HepG2 (cell line): Measurements from ENCODE around the gene TRIM2. TPM values are rescaled to one million over a fixed set of nuclear protein-coding genes. Genes with fewer than 3 reads are reported as not detected.

Experiments
- ATAC-seq: fragments of 200-7000 bp; cut with Tn5 transposase; 3 replicates; pipeline ENCODE4 v1.9.1; 2020; ENCODE audit warnings: mild to moderate bottlenecking, moderate library complexity
- BruUV-seq: library from RNA; stranded (reverse); fragments of 400-500 nt; replicated peaks from 2 replicates; lab custom pipeline; 2021; lab: Mats Ljungman, UMichigan
- CTCF ChIA-PET: fragments of 300-600 bp; formaldehyde crosslinking; extraction: SDS; loops from one replicate; lab custom pipeline; 2021; ENCODE audit warnings: low total read pairs, inconsistent platforms, low intra/inter-chr PET ratio; lab: Yijun Ruan, JAX
- POLR2A ChIA-PET: fragments of 350-600 bp; sonication (Branson Sonifier 250); formaldehyde crosslinking; loops from one replicate; lab custom pipeline; 2020; ENCODE audit warnings: antibody characterized with exemption, inconsistent platforms; lab: Yijun Ruan, JAX
- DNase-seq: peaks from one replicate; pipeline ENCODE4 v3.0.0-alpha.2; 2015; ENCODE audit warnings: low spot score
- FAIRE-seq: peaks from 3 replicates; lab custom pipeline; 2011; peaks lifted over from hg19 to GRCh38; lab: Jason Lieb, UNC
- H2AFZ ChIP-seq: one replicate; pipeline ENCODE4 v1.6.1; 2011; ENCODE audit warnings: low read length, inconsistent platforms
- H3K27ac ChIP-seq: fragments of 300-600 bp; 3 replicates; pipeline ENCODE4 v1.8.0; 2011; ENCODE audit warnings: mixed run types, mild to moderate bottlenecking, mixed read lengths, low read length, inconsistent platforms; ENCODE audit not compliant: insufficient read depth; ENCODE audit errors: extremely low read length
- H3K27me3 ChIP-seq, 2 experiments: fragments of 200-600 bp in 1 of 2; 2 replicates in 1 of 2; 3 replicates in 1 of 2; pipeline versions ENCODE4 v1.6.0 to v1.8.0; 2011; ENCODE audit warnings: low read length in 2 of 2, mild to moderate bottlenecking in 2 of 2, moderate library complexity in 2 of 2, inconsistent platforms in 1 of 2; ENCODE audit not compliant: insufficient read depth in 2 of 2, control insufficient read depth in 1 of 2
- H3K36me3 ChIP-seq, 2 experiments: fragments of 200-600 bp in 1 of 2; replicated peaks in 1 of 2; 2 replicates in 1 of 2; 3 replicates in 1 of 2; pipeline versions ENCODE4 v1.5.1 to v1.8.0; 2011; ENCODE audit warnings: low read length in 2 of 2, inconsistent platforms in 1 of 2; ENCODE audit not compliant: insufficient read depth in 2 of 2, control insufficient read depth in 1 of 2
- H3K4me1 ChIP-seq: 2 replicates; pipeline ENCODE4 v1.5.1; 2012; ENCODE audit warnings: low read length, inconsistent platforms; ENCODE audit not compliant: insufficient read depth
- H3K4me2 ChIP-seq: 2 replicates; pipeline ENCODE4 v1.6.0; 2011; ENCODE audit warnings: low read depth, low read length, inconsistent platforms
- H3K4me3 ChIP-seq, 3 experiments: fragments of 200-600 bp in 1 of 3; sonication (generic), shearing (Covaris generic) in 1 of 3; replicated peaks in 1 of 3; 2 replicates each; pipeline ENCODE4 v1.5.1; 2011 to 2016; ENCODE audit warnings: low read length in 3 of 3, inconsistent platforms in 2 of 3, low read depth in 2 of 3, mild to moderate bottlenecking in 2 of 3, control low read depth in 1 of 3, mixed read lengths in 1 of 3; ENCODE audit not compliant: insufficient read depth in 1 of 3
- H3K79me2 ChIP-seq: one replicate; pipeline ENCODE4 v1.6.1; 2011; ENCODE audit warnings: low read length, inconsistent platforms; ENCODE audit not compliant: insufficient read depth
- H3K9ac ChIP-seq: 2 replicates; pipeline ENCODE4 v1.6.0; 2011; ENCODE audit warnings: mild to moderate bottlenecking, low read depth, low read length, inconsistent platforms; ENCODE audit not compliant: insufficient read depth
- H3K9me3 ChIP-seq: 2 replicates; pipeline ENCODE4 v1.5.1; 2012; ENCODE audit warnings: mild to moderate bottlenecking, low read length
- H4K20me1 ChIP-seq: 2 replicates; pipeline ENCODE4 v1.6.0; 2011; ENCODE audit warnings: inconsistent platforms, mild to moderate bottlenecking, low read length, moderate library complexity; ENCODE audit not compliant: insufficient read depth
- CHCHD3 ChIP-seq: sonication (generic); formaldehyde crosslinking; IDR thresholded peaks from 2 replicates; pipeline ENCODE4 v1.8.0; 2022; ENCODE audit warnings: mild to moderate bottlenecking, missing genetic modification reagents, moderate library complexity
- MBD4 ChIP-seq: IDR thresholded peaks from 2 replicates; pipeline ENCODE4 v1.6.1; 2012; ENCODE audit warnings: low read length, inconsistent platforms, borderline replicate concordance
- MTA1 ChIP-seq: sonication (generic); formaldehyde crosslinking; IDR thresholded peaks from 2 replicates; pipeline ENCODE4 v1.4.0; 2020; ENCODE audit warnings: missing genetic modification reagents, mild to moderate bottlenecking, borderline replicate concordance
- NCOR1 ChIP-seq: fragments of 200-600 bp; sonication (generic); IDR thresholded peaks from 2 replicates; pipeline ENCODE4 v1.7.0; 2017; ENCODE audit warnings: antibody characterized with exemption, low read length, borderline replicate concordance
- NFYC ChIP-seq: IDR thresholded peaks from 2 replicates; pipeline ENCODE4 v1.6.1; 2016; ENCODE audit warnings: missing genetic modification reagents, missing compliant biosample characterization
- NR2F1 ChIP-seq, 2 experiments: fragments of 450-650 bp in 1 of 2; formaldehyde crosslinking in 1 of 2; IDR thresholded peaks; 2 replicates each; pipeline versions ENCODE4 v1.5.0 to v1.6.1; 2016 to 2020; ENCODE audit warnings: mild to moderate bottlenecking in 1 of 2, missing compliant biosample characterization in 1 of 2, missing genetic modification reagents in 1 of 2, moderate library complexity in 1 of 2
- NR2F2 ChIP-seq: IDR thresholded peaks from 2 replicates; pipeline ENCODE4 v1.6.1; 2012; ENCODE audit warnings: low read depth, inconsistent platforms, borderline replicate concordance
- PHF21A ChIP-seq: sonication (generic); formaldehyde crosslinking; IDR thresholded peaks from 2 replicates; pipeline ENCODE4 v1.5.0; 2020; ENCODE audit warnings: mild to moderate bottlenecking, missing genetic modification reagents
- ZNF569 ChIP-seq: sonication (generic); formaldehyde crosslinking; IDR thresholded peaks from 2 replicates; pipeline ENCODE4 v1.5.0; 2020; ENCODE audit warnings: mild to moderate bottlenecking, missing genetic modification reagents, moderate library complexity, borderline replicate concordance
- WGBS: methylation state at CpG from one replicate; pipeline ENCODE4 v1.1.6; 2017; ENCODE audit warnings: low lambda C conversion rate; 5-methylcytosine and 5-hydroxymethylcytosine counted together
- in situ Hi-C: cut with HindIII; loops from 2 replicates; pipeline ENCODE4 v1.10.0; 2017; ENCODE audit warnings: low pct_unique_long_range_greater_than_20kb; ENCODE audit not compliant: extremely low pct_ligation_motif_present
- intact Hi-C: fragments of 100-400 bp; cut with micrococcal nuclease; formaldehyde crosslinking; loops from one replicate; pipeline ENCODE4 v1.10.0; 2022; ENCODE audit not compliant: unreplicated experiment
- polyA plus RNA-seq, 8 experiments: library from polyadenylated mRNA; depleted of rRNA in 3 of 8; stranded (reverse) in 7 of 8; unstranded in 1 of 8; fragments of >200 nt; fragmentation: Illumina TruSeq in 4 of 8; extraction: Trizol in 4 of 8; gene quantifications; 2 replicates each; pipeline versions ENCODE4 v1.2.1 to v1.2.3, GENCODE V29; 2011 to 2016; ENCODE audit warnings: low read depth in 4 of 8, missing spikeins in 1 of 8, mixed read lengths in 1 of 8; ENCODE audit not compliant: insufficient read depth in 1 of 8
- total RNA-seq, 5 experiments: library from RNA; depleted of rRNA; stranded (reverse); fragments of >200 nt; fragmentation: Illumina TruSeq; extraction: Trizol; gene quantifications; 2 replicates each; pipeline ENCODE4 v1.2.3, GENCODE V29; 2016; ENCODE audit warnings: low read depth in 1 of 5
- TF ChIP-seq, protein P1 (sequence below): sonication (generic); formaldehyde crosslinking; IDR thresholded peaks from 2 replicates; pipeline ENCODE4 v1.4.0; 2020; ENCODE audit warnings: missing genetic modification reagents
- TF ChIP-seq, protein P2 (sequence below): sonication (generic); formaldehyde crosslinking; conservative IDR thresholded peaks from 2 replicates; pipeline ENCODE4 v1.8.0; 2022; ENCODE audit warnings: missing genetic modification reagents
- TF ChIP-seq, protein P3 (sequence below): sonication (generic); formaldehyde crosslinking; IDR thresholded peaks from 2 replicates; pipeline ENCODE4 v1.4.0; 2020; ENCODE audit warnings: missing genetic modification reagents
- TF ChIP-seq, protein P4 (sequence below): sonication (generic); formaldehyde crosslinking; IDR thresholded peaks from 2 replicates; pipeline ENCODE4 v1.4.0; 2020; ENCODE audit warnings: mild to moderate bottlenecking, missing genetic modification reagents

The TRIM2 gene
- total and polyA plus RNA-seq, 2 of the 13 experiments (the other 11 are each of a cell fraction or from before 2014, with no cell fraction given), result 2.1 to 4.2 TPM

DNA sequence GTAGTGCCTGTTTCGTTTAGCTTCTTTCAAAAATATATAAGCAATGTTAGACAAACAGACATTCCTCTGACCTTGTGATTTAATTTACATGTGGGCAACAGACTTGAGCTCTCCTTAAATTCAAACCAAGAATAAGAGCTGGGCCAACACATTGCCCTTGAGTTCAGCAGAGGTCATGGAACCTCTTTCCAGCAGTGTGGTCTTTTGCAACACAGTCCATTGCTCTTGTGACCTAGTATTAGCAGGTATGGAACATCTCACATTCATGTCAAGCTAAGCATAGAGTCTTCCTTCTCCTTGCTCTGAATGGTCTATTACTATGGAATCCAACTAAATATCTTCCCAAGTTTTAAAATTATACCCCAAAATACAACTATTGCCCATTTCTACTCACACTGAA is 106.5 kb downstream of the TRIM2 start:
- POLR2A ChIA-PET, result no interaction called here
- in situ Hi-C loops, result no loop called here
- Histone ChIP-seq H3K79me2 (no peaks in the 10 kb centered on the region), H2AFZ (no peak overlapping the region), H3K9ac (no peak overlapping the region), H3K27me3 (no peaks in the 10 kb centered on the region), H3K4me1 (no peaks in the 10 kb centered on the region), H3K4me2 (no peak overlapping the region)
- no TSS peak for BruUV-seq
- no peak for FAIRE-seq
- TF ChIP-seq, protein P1, sequence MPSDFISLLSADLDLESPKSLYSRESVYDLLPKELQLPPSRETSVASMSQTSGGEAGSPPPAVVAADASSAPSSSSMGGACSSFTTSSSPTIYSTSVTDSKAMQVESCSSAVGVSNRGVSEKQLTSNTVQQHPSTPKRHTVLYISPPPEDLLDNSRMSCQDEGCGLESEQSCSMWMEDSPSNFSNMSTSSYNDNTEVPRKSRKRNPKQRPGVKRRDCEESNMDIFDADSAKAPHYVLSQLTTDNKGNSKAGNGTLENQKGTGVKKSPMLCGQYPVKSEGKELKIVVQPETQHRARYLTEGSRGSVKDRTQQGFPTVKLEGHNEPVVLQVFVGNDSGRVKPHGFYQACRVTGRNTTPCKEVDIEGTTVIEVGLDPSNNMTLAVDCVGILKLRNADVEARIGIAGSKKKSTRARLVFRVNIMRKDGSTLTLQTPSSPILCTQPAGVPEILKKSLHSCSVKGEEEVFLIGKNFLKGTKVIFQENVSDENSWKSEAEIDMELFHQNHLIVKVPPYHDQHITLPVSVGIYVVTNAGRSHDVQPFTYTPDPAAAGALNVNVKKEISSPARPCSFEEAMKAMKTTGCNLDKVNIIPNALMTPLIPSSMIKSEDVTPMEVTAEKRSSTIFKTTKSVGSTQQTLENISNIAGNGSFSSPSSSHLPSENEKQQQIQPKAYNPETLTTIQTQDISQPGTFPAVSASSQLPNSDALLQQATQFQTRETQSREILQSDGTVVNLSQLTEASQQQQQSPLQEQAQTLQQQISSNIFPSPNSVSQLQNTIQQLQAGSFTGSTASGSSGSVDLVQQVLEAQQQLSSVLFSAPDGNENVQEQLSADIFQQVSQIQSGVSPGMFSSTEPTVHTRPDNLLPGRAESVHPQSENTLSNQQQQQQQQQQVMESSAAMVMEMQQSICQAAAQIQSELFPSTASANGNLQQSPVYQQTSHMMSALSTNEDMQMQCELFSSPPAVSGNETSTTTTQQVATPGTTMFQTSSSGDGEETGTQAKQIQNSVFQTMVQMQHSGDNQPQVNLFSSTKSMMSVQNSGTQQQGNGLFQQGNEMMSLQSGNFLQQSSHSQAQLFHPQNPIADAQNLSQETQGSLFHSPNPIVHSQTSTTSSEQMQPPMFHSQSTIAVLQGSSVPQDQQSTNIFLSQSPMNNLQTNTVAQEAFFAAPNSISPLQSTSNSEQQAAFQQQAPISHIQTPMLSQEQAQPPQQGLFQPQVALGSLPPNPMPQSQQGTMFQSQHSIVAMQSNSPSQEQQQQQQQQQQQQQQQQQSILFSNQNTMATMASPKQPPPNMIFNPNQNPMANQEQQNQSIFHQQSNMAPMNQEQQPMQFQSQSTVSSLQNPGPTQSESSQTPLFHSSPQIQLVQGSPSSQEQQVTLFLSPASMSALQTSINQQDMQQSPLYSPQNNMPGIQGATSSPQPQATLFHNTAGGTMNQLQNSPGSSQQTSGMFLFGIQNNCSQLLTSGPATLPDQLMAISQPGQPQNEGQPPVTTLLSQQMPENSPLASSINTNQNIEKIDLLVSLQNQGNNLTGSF (CRISPR knock-in tag), result no peak
- TF ChIP-seq CHCHD3 (CRISPR knock-in tag) (no peak), MBD4 (no peak), NFYC (CRISPR knock-in tag) (no peak), ZNF569 (CRISPR knock-in tag) (no peak), MTA1 (CRISPR knock-in tag) (no peak), PHF21A (no peak), NR2F2 (no peak), NCOR1 (no peak), NR2F1 (CRISPR knock-in tag; IDR thresholded peaks at IDR 0.05) (no peak)
- TF ChIP-seq, protein P2, sequence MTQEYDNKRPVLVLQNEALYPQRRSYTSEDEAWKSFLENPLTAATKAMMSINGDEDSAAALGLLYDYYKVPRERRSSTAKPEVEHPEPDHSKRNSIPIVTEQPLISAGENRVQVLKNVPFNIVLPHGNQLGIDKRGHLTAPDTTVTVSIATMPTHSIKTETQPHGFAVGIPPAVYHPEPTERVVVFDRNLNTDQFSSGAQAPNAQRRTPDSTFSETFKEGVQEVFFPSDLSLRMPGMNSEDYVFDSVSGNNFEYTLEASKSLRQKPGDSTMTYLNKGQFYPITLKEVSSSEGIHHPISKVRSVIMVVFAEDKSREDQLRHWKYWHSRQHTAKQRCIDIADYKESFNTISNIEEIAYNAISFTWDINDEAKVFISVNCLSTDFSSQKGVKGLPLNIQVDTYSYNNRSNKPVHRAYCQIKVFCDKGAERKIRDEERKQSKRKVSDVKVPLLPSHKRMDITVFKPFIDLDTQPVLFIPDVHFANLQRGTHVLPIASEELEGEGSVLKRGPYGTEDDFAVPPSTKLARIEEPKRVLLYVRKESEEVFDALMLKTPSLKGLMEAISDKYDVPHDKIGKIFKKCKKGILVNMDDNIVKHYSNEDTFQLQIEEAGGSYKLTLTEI (CRISPR knock-in tag), result no peak
- TF ChIP-seq, protein P3, sequence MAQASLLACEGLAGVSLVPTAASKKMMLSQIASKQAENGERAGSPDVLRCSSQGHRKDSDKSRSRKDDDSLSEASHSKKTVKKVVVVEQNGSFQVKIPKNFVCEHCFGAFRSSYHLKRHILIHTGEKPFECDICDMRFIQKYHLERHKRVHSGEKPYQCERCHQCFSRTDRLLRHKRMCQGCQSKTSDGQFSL (CRISPR knock-in tag), result no peak
- TF ChIP-seq, protein P4, sequence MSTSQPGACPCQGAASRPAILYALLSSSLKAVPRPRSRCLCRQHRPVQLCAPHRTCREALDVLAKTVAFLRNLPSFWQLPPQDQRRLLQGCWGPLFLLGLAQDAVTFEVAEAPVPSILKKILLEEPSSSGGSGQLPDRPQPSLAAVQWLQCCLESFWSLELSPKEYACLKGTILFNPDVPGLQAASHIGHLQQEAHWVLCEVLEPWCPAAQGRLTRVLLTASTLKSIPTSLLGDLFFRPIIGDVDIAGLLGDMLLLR, result no peak
- TF ChIP-seq, all 625 proteins: peak for 0
- intact Hi-C loops, result no loop called here
- H3K27ac ChIP-seq, result no peak overlapping the region
- H4K20me1 ChIP-seq, result no peaks in the 10 kb centered on the region
- no peaks in the 10 kb centered on the region for H3K36me3 ChIP-seq
- no peaks in the 10 kb centered on the region for H3K9me3 ChIP-seq
- H3K4me3 ChIP-seq, result no peak overlapping the region
- CTCF ChIA-PET, result no interaction called here
- WGBS, result 73% methylated on average over 1 of the region's 1 CpG
- DNase-seq, result no peak
- no peak for ATAC-seq
